ENCODE results near the gene WDR93.

WDR93 gene

DNA sequence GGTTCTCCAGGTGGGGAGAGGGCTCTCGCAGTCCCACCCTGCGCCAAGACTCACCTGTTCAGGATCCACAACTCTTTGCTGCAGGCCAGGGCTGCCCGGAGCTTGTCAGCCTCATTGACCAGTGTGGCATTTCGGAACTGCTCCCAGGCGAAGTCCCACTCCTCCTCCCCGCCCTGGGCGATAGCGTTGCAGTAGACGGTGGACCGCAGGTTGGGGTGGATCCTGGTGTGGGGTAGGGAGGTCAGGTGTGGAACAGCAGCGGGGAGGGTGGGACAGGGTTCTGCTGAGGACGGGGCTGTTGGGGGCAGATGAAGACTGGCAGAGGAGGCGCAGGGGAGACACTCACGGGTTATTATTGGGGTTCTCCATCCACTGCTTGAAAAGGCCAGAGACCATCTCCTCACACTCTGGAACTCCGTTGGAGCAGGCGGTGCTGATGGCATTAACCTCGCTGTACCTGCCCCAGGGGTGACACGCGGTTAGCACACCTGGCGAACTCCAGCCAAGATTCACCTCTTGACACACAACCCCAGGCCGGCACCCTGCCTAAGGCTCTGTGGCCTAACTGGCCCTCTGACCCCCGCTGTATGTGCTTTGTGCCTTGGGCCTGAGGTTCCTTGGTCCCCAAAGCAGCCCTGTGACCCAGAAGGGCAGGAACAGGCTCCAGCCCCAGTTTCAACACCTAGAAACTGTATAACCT, 101.6 kb downstream of the WDR93 start:
- H3K36me3 ChIP-seq (ENCODE audit: control insufficient read depth in 2 of 2, insufficient read depth in 2 of 2, low read length in 2 of 2) = no peaks in the 10 kb centered on the region
- no peaks in the 10 kb centered on the region for H3K4me1 ChIP-seq (ENCODE audit: control insufficient read depth, insufficient read depth, low read length)
- H3K27me3 ChIP-seq (ENCODE audit: control insufficient read depth in 1 of 2, insufficient read depth in 2 of 2, low read length in 2 of 2) = no peaks in the 10 kb centered on the region
- H3K4me3 ChIP-seq (ENCODE audit: low read length in 2 of 2) = no peak overlapping the region
- H3K27ac ChIP-seq (ENCODE audit: low read length) = no peak overlapping the region
- peaks cover 8 to 9% of the 10 kb centered on the region in 2 donors for H3K9me3 ChIP-seq (ENCODE audit: control insufficient read depth in 2 of 2, low read length in 2 of 2)
- no peak overlapping the region for H3K9ac ChIP-seq (ENCODE audit: low read length in 2 of 2)
